ENCODE data around the gene CGA.
"Not testable (repeated sequence)": the region's sequence is repeated elsewhere in the genome, so short reads cannot be mapped to it uniquely, and the experiment has no call there.

CGA gene

GRCh38 chr6:87095087-87095509 is at the start of gene CGA:
CGA (minus strand) TSS chr6:87095106; CDS start chr6:87088200, 6,906 bp downstream.
- H3K27ac ChIP-seq: no peak within 1 kb of the TSS
- no peak for TF ChIP-seq CTCF (conservative IDR thresholded peaks at IDR 0.05)

GRCh38 chr6:87139927-87140326 is 45.0 kb upstream of the CGA start:
- not testable (repeated sequence) for H3K27ac ChIP-seq

GRCh38 chr6:87139236-87139635 is 44.3 kb upstream of the CGA start:
- peak; percentile 68 for TF ChIP-seq CTCF (conservative IDR thresholded peaks at IDR 0.05)

GRCh38 chr6:87136963-87137362 is 42.1 kb upstream of the CGA start:
- TF ChIP-seq CTCF (conservative IDR thresholded peaks at IDR 0.05): no peak
- H3K27ac ChIP-seq: no peak overlapping the region

More at GRCh38 chr6:87139236-87139635, 44.3 kb upstream of the CGA start:
- H3K27ac ChIP-seq: no peak overlapping the region

- TF ChIP-seq CTCF (conservative IDR thresholded peaks at IDR 0.05): no peak
- no peak overlapping the region for H3K27ac ChIP-seq
Measured at GRCh38 chr6:87127737-87128136, 32.8 kb upstream of the CGA start.

GRCh38 chr6:87126501-87126900 is 31.6 kb upstream of the CGA start:
- TF ChIP-seq CTCF (conservative IDR thresholded peaks at IDR 0.05): no peak
- H3K27ac ChIP-seq: no peak overlapping the region

GRCh38 chr6:87124074-87124473 is 29.2 kb upstream of the CGA start:
- no peak for TF ChIP-seq CTCF (conservative IDR thresholded peaks at IDR 0.05)
- no peak overlapping the region for H3K27ac ChIP-seq

GRCh38 chr6:87122477-87122876 is 27.6 kb upstream of the CGA start:
- H3K27ac ChIP-seq: no peak overlapping the region
- TF ChIP-seq CTCF (conservative IDR thresholded peaks at IDR 0.05): no peak

Data from VCaP (cell line).